Amniotic stem cell (primary cell): ENCODE data around the gene TTYH3.

ENCODE experiments used
- DNase-seq: peaks from one replicate; lab custom pipeline; 2025; lab: John Stamatoyannopoulos, UW

TTYH3 gene

GRCh38 chr7:2616387-2617324 lies 15.1 kb upstream of the TTYH3 start:
- no peak for DNase-seq

DNA sequence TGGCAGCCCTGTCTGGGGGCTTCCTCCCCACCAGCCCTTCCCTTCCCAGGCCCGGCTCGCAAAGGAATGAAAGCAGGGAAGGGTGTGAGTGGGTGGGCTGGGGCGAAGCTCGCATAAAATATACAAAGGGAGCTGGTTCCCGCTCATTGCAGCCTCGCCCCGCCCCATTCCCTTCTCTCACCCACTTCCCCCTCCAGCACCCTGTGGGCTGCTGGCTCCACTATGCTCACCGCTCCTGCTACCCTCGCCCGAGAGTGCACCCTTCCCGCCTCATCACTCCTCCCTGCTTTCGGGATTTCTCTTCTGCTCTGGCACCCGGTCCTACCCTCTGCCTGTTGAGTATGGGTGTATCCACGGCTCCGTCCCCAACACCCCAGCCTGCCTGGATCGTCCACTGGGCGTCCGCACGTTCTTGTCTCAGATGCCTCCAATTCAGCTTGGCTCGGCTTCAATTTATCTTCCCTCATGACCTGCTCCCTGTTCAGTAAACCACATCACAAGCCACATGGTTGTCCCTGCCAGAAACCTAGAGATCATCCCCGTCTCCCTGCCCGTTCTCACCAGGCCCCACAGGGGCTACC lies 14.4 kb upstream of the TTYH3 start:
- no peak for DNase-seq

GRCh38 chr7:2619116-2619515 lies 12.7 kb upstream of the TTYH3 start:
- DNase-seq, result no peak

DNA sequence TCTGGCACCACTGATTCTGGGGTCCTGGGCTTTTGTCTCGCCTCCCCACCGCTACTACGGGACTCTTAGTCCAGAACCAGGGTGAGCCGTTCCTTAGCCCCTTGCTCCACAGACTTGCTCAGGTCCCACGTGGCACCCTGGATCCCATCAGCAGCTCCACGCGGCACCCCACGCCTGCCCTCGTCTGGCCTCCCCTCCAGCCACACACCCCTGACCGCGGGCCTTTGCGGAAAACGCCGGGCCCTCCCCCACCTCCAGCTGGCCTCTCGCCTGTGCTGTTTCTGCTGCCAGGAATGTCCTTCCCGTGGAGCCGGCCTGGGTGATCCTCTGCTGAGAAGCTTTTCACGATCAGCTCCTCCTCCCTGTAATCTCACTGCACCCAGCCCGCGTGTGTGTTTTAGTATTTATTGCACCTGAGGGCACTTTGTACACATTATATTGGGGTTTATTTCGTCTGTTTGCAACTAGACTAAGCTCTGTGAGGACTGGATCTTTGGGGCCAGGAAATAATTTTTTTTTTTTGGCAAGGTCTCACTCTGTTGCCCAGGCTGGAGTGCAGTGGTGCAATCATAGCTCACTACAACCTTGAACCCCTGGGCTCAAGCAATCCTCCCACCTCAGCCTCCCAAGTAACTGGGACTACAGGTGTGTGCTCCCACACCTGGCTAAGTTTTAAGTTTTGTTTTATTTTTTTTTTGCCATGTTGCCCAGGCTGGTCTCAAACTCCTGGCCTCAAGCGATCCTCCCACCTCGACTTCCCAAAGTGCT lies 10.5 kb upstream of the TTYH3 start:
- no peak for DNase-seq

DNA sequence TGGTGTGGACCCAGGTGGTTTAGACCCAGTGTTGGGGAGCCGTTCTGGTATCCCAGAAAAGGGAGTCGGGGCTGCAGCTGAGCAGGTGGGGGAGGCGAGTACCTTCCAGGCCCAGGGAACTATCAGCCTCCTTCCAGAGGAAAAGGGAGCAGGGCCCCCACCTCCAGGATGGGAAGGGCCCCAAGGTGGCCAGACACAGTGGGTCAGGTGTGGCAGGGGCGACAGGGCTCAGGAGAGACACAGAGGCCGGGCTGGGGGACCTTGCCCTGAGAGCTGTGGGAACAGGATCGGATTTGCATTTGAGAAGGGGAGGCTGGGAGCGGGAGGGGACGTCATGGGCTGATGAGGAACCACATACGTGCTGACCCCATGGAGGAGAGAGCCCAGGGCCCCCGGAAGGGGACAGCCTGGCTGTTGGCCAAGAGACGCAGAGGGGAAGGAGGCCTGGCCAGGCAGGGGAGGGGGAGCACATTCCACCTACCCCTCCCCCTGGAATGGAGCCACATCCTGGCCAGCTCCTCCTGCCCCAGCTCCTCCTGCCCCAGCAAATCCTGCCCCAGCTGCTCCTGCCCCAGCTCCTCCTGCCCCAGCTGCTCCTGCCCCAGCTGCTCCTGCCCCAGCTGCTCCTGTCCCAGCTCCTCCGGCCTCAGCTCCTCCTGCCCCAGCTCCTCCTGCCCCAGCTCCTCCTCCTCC lies 9.7 kb upstream of the TTYH3 start:
- DNase-seq, result no peak

- DNase-seq, result no peak
These were observed 8.7 kb upstream of the TTYH3 start for GRCh38 chr7:2622869-2623697.

- DNase-seq, result no peak
These were observed 8.1 kb upstream of the TTYH3 start for GRCh38 chr7:2623698-2624014.

DNA sequence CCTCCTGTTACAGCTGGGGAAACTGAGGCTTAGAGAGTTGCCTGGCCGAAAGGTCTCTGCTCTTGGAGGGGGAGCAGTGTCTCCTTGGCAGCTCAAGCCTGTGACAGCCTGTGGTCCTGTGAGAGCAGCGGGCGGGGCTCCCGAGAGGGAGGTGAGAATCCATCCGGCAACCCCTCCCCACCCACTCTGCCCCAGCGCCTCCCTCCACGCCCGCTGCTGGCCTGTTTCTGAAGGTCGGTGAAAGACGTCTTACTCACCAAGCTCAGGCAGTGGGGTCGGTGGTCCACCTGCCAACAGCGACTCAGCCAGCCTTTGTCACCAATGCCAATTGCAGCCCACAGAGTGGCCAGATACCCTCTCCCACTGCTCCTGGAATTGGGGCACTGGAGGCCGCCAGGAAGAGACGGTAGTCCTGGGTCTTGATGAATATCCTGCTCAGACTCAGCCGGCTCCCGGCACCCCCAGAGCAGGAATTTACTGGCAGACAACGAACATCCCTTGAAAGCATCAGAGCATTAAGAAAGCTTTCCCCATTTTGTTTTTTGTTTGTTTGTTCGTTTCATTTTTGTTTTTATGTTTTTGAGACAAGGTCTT lies 7.4 kb upstream of the TTYH3 start:
- no peak for DNase-seq

GRCh38 chr7:2626498-2627117 lies 5.2 kb upstream of the TTYH3 start:
- no peak for DNase-seq

DNA sequence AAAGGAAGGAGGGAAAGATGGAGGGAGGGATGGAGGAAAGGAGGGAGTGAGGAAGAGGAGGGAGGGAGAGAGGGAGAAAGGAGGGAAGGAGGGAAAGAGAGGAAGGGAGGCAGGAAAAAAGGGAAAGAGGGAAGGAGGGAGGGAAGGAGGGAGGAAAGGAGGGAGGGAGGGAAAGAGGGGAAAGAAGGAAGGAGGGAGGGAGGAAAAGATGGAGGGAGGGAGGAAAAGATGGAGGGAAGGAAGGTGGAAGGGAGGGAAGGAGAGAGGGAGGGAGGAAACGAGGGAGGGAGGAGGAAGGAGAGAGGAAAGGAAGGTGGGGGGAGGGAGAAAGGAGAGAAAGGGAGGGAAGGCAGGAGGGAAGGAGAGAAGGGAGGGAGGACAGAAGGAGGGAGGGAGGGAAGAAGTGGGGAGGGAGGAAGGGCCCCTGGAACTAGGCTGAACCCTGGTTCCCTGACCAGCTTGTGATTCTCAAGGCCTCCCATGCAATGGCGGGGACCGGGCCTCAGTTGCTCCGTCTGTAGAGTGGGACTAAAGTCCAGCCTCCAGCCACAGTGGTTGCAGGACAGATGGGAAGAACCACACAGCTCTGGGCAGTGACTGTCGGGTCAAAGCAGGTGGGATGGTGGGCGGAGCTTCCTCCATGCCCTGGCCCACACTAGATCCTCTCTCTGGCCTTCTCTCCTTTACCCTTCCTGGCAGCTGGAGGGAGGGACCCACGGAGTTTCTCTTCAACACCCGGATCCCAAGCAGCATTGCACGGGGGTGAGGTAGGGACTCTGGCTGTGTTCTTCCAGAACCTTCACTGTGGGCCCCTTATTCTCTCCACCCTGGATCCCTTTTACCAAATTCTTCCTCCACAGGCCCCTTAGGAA lies 4.3 kb upstream of the TTYH3 start:
- DNase-seq, result no peak

GRCh38 chr7:2628130-2628482 lies 3.7 kb upstream of the TTYH3 start:
- DNase-seq, result no peak

DNA sequence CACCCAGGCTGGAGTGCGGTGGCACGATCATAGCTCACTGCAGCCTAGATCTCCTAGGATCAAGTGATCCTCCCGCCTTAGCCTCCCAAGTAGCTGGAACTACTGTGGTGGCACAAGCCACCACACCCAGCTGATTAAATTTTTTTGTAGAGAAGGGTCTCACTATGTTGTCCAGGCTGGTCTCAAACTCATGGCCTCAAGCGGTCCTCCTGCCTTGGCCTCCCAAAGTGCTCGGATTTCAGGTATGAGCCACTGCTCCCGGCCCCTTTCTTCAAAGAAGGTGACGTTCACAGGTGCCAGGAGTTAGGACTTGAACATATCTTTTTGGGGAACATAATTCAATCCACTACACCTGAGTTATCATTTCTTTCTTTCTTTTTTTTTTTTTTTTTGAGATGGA lies 2.9 kb upstream of the TTYH3 start:
- DNase-seq, result no peak

DNA sequence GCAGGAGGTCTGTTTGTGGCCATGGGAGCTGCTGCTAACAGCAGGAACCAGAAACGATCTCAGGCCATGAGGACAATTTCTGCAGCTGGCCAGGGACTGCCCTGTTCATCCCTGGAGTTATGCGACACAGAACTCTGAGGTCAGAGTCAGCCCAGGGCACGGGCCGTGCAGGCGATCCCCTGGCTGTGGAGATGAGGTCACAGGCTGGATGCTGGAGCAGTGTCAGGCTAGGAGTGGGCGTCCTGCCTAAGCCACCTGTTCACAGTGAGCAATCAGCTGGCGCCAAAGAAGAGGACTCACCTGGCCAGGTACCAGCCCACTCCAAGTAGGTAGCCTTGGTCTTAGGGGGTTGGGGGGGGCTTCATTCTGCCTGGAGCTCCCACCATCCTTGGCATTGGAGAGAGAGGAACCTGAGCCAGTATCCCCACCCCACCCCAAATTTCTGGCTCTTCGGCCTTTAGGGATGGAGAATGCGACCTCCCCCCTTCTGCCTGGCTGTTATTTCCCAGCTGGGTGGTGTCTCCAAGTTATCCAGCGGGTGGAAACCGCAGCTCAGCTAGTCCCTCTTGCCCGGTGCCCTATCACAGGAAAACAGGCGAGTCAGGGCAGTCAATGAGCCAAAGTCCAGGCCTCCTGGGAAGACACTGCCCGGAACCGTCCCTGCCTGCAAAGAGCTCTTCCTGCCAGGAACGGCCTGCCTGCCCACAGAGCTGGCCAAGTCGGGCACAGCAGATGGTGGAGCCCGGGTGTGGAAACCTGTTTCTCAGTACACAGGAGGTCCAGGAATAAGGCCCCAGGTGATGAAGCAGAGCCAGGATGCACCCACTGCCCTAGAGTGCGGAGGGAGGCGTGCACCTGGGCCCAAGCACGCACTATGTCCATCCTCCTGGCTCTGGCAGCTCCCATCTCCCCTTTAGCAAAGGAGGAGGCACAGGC lies 1.8 kb upstream of the TTYH3 start:
- no peak for DNase-seq

GRCh38 chr7:2632733-2633537 lies 1.1 kb downstream of the TTYH3 start:
- no peak for DNase-seq

GRCh38 chr7:2633538-2634266 lies 1.9 kb downstream of the TTYH3 start:
- peak; percentile 86 for DNase-seq

DNA sequence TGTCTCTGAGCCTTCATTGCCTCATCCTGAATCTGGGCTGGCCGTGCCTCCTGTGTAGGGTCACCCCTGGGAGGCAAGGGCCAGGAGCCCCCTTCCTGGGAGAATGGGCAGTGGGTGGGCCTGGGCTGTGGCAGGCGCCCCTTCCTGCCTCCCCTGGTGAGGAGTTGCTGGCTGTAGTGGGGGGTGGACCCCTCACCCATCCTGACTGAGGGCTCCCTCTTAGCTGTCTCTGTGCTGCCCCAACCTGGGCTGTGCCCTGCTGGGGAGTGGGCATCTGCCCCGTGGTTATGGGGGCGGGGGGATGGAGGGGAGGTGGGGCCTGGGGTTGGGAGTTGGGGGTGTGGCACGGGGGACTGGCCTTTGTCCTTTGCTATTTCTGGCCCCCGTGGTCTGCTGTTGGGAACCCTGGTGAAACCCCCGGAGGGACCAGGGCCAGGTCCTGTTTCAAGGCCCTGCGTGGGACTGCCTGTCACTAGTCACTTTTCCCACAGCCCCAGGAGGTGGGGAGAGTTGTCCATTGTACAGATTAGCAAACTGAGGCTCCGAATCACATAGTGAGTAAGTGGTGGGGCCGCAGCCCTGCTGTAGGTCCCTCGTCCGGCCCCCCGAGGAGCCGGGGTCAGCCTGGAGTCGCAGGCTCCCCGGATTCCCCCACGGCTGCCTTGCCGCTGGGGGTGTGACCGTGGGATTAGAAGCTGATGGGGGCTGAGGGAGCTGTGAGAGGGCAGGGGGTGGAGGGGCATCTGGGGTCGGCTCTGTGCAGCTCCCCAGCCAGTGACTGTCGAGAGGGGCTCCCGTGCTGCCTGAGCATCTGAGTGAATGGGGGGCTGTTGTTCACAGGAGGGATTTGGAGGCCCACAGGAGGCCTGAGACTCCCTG lies 2.7 kb downstream of the TTYH3 start:
- DNase-seq, result no peak
